ENCODE data around the gene CD1C. TPM values are rescaled to one million over a fixed set of nuclear protein-coding genes. Genes with fewer than 3 reads are reported as not detected.
"Not testable (repeated sequence)": the region's sequence is repeated elsewhere in the genome, so short reads cannot be mapped to it uniquely, and the experiment has no call there.

The CD1C gene
- polyA plus RNA-seq, 3 donors: 43.4 to 55.4 (median 45.8) TPM

DNA sequence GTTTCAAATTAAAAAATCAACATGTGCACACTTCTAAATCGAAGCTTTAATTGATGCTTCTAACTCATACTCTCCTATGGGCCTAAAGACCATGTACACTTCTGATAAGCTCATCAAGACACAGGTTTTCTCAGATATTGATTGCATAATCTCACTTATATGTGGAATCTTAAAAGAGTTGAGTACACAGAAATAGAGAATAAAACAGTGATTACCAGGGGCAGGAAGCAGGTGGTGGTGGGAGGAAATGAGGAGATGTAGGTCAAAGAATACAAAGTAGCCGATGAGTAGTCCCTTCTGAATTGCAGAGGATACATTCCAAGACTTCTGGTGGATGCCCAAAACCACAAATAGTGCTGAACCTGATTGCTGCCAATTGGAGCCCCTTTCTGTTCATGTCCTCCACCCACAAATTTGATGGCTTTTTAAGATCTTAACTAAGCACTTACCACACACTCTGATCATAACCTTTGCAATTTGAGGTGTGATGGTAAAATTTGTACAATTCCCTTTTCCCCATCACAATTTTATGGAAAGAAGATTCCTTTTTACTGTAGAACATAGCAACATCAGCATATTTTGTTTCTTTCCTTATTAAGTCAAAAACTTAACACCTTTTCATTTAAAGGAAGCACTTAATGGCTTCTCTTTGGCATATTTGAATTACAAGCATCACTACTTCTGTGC lies 44.9 kb downstream of the CD1C start:
- DNase-seq: no peak
- TF ChIP-seq, protein P1, sequence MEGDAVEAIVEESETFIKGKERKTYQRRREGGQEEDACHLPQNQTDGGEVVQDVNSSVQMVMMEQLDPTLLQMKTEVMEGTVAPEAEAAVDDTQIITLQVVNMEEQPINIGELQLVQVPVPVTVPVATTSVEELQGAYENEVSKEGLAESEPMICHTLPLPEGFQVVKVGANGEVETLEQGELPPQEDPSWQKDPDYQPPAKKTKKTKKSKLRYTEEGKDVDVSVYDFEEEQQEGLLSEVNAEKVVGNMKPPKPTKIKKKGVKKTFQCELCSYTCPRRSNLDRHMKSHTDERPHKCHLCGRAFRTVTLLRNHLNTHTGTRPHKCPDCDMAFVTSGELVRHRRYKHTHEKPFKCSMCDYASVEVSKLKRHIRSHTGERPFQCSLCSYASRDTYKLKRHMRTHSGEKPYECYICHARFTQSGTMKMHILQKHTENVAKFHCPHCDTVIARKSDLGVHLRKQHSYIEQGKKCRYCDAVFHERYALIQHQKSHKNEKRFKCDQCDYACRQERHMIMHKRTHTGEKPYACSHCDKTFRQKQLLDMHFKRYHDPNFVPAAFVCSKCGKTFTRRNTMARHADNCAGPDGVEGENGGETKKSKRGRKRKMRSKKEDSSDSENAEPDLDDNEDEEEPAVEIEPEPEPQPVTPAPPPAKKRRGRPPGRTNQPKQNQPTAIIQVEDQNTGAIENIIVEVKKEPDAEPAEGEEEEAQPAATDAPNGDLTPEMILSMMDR (IDR thresholded peaks at IDR 0.05): no peak
- Histone ChIP-seq H3K27me3 (ENCODE audit: control insufficient read depth in 2 of 2, insufficient read depth in 2 of 2, low read length in 2 of 2) (no peaks in the 10 kb centered on the region), H3K4me2 (replicated peaks; ENCODE audit: extremely low read depth, low read length, poor library complexity, severe bottlenecking) (no peak overlapping the region), H3K4me3 (replicated peaks in 1 of 3; ENCODE audit: low read depth in 2 of 3, low read length in 3 of 3) (no peak overlapping the region), H4K20me1 (ENCODE audit: insufficient read depth, low read length) (no peaks in the 10 kb centered on the region), H3K79me2 (ENCODE audit: insufficient read depth, low read length) (no peaks in the 10 kb centered on the region), H3K4me1 (ENCODE audit: control insufficient read depth in 1 of 2, insufficient read depth in 2 of 2, low read length in 2 of 2) (peaks cover 29 to 36% of the 10 kb centered on the region in 2 donors), H3K9ac (ENCODE audit: insufficient read depth, low read length, poor library complexity, severe bottlenecking) (no peak overlapping the region), H3K36me3 (replicated peaks in 1 of 2; ENCODE audit: control insufficient read depth in 1 of 2, insufficient read depth in 2 of 2, low read length in 2 of 2) (no peaks in the 10 kb centered on the region), H3K9me3 (replicated peaks in 1 of 2; ENCODE audit: control insufficient read depth in 1 of 2, insufficient read depth in 1 of 2, low read length in 2 of 2) (no peaks in the 10 kb centered on the region), H2AFZ (ENCODE audit: insufficient read depth, low read depth, low read length, poor library complexity, severe bottlenecking) (no peak overlapping the region), H3K27ac (ENCODE audit: low read depth in 1 of 2, low read length in 2 of 2) (no peak overlapping the region)
- no peaks in the 10 kb centered on the region for H3K36me3 Mint-ChIP-seq
- intact Hi-C loops (cut with micrococcal nuclease): loop anchor here in 1 of 2 donors (5.0 kb wide), 2 partner anchors 42 to 87 kb away; no protein-coding TSS in a partner anchor
- WGBS (ENCODE audit: insufficient coverage): 20% methylated on average over 1 of the region's 2 CpGs
- peaks cover 15% of the 10 kb centered on the region for H3K4me1 Mint-ChIP-seq
- peaks cover 0 to 7% (median 0%) of the 10 kb centered on the region in 7 donors for H3K9me3 Mint-ChIP-seq
- no peak overlapping the region for H3K4me3 Mint-ChIP-seq
- peaks cover 1 to 5% (median 3%) of the 10 kb centered on the region in 3 donors for H3K27me3 Mint-ChIP-seq (ENCODE audit: low read depth in 3 of 3)
- no peak overlapping the region for H3K27ac Mint-ChIP-seq

DNA sequence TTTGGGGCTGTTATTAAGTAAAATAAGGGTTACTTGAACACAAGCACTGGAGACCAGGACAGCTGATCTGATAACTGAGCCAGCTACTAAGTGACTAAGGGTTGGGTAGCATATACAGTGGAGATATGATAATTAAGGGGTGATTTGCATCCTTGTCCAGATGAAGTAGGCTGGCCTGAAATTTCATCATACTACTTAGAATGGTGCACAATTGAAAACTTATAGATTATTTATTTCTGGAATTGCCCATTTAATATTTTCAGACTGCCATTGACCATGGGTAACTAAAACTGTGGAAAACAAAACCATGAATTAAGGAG lies 45.5 kb downstream of the CD1C start:
- H3K4me1 ChIP-seq (ENCODE audit: control insufficient read depth in 1 of 2, insufficient read depth in 2 of 2, low read length in 2 of 2): peaks cover 26 to 31% of the 10 kb centered on the region in 2 donors
- intact Hi-C loops (cut with micrococcal nuclease): no loop called here
- H4K20me1 ChIP-seq (ENCODE audit: insufficient read depth, low read length): no peaks in the 10 kb centered on the region
- TF ChIP-seq, protein P1 (IDR thresholded peaks at IDR 0.05): no peak
- DNase-seq: no peak
- no peaks in the 10 kb centered on the region for H3K36me3 Mint-ChIP-seq
- no peak overlapping the region for H3K4me2 ChIP-seq (replicated peaks; ENCODE audit: extremely low read depth, low read length, poor library complexity, severe bottlenecking)
- H3K27me3 Mint-ChIP-seq (ENCODE audit: low read depth in 3 of 3): peaks cover 1 to 5% (median 3%) of the 10 kb centered on the region in 3 donors
- peaks cover 16% of the 10 kb centered on the region for H3K4me1 Mint-ChIP-seq
- H3K27ac Mint-ChIP-seq: no peak overlapping the region
- peaks cover 0 to 7% (median 0%) of the 10 kb centered on the region in 7 donors for H3K9me3 Mint-ChIP-seq
- no peaks in the 10 kb centered on the region for H3K36me3 ChIP-seq (replicated peaks in 1 of 2; ENCODE audit: control insufficient read depth in 1 of 2, insufficient read depth in 2 of 2, low read length in 2 of 2)
- no peak overlapping the region for H2AFZ ChIP-seq (ENCODE audit: insufficient read depth, low read depth, low read length, poor library complexity, severe bottlenecking)
- H3K4me3 Mint-ChIP-seq: no peak overlapping the region
- H3K79me2 ChIP-seq (ENCODE audit: insufficient read depth, low read length): no peaks in the 10 kb centered on the region
- H3K27ac ChIP-seq (ENCODE audit: low read depth in 1 of 2, low read length in 2 of 2): no peak overlapping the region
- no peak overlapping the region for H3K4me3 ChIP-seq (replicated peaks in 1 of 3; ENCODE audit: low read depth in 2 of 3, low read length in 3 of 3)
- H3K27me3 ChIP-seq (ENCODE audit: control insufficient read depth in 2 of 2, insufficient read depth in 2 of 2, low read length in 2 of 2): no peaks in the 10 kb centered on the region
- no peaks in the 10 kb centered on the region for H3K9me3 ChIP-seq (replicated peaks in 1 of 2; ENCODE audit: control insufficient read depth in 1 of 2, insufficient read depth in 1 of 2, low read length in 2 of 2)
- H3K9ac ChIP-seq (ENCODE audit: insufficient read depth, low read length, poor library complexity, severe bottlenecking): no peak overlapping the region

DNA sequence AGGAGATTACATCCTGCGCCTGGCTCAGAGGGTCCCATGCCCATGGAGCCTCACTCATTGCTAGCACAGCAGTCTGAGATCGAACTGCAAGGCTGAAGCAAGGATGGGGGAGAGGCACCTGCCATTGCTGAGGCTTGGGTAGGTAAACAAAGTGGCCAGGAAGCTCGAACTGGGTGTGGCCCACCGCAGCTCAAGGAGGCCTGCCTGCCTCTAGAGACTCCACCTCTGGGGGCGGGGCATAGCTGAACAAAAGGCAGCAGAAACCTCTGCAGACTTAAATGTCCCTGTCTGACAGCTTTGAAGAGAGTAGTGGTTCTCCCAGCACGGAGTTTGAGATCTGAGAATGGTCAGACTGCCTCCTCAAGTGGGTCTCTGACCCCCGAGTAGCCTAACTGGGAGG lies 46.7 kb downstream of the CD1C start:
- H3K4me3 ChIP-seq (replicated peaks in 1 of 3; ENCODE audit: low read depth in 2 of 3, low read length in 3 of 3); H3K27me3 Mint-ChIP-seq (ENCODE audit: low read depth in 3 of 3); H3K27ac Mint-ChIP-seq; H3K4me2 ChIP-seq (replicated peaks; ENCODE audit: extremely low read depth, low read length, poor library complexity, severe bottlenecking); H2AFZ ChIP-seq (ENCODE audit: insufficient read depth, low read depth, low read length, poor library complexity, severe bottlenecking); H3K27me3 ChIP-seq (ENCODE audit: control insufficient read depth in 2 of 2, insufficient read depth in 2 of 2, low read length in 2 of 2); H3K79me2 ChIP-seq (ENCODE audit: insufficient read depth, low read length); H3K27ac ChIP-seq (ENCODE audit: low read depth in 1 of 2, low read length in 2 of 2); H3K36me3 ChIP-seq (replicated peaks in 1 of 2; ENCODE audit: control insufficient read depth in 1 of 2, insufficient read depth in 2 of 2, low read length in 2 of 2); H3K9me3 ChIP-seq (replicated peaks in 1 of 2; ENCODE audit: control insufficient read depth in 1 of 2, insufficient read depth in 1 of 2, low read length in 2 of 2); intact Hi-C loops (cut with micrococcal nuclease); DNase-seq; H3K36me3 Mint-ChIP-seq; H3K9ac ChIP-seq (ENCODE audit: insufficient read depth, low read length, poor library complexity, severe bottlenecking); H3K4me3 Mint-ChIP-seq; H4K20me1 ChIP-seq (ENCODE audit: insufficient read depth, low read length): not testable (repeated sequence)
- Mint-ChIP-seq H3K9me3 (peaks cover 0 to 11% (median 4%) of the 10 kb centered on the region in 7 donors), H3K4me1 (peaks cover 18% of the 10 kb centered on the region)
- H3K4me1 ChIP-seq (ENCODE audit: control insufficient read depth in 1 of 2, insufficient read depth in 2 of 2, low read length in 2 of 2): peaks cover 16 to 19% of the 10 kb centered on the region in 2 donors
- WGBS (ENCODE audit: insufficient coverage): 80% methylated on average over 3 of the region's 7 CpGs

Data from CD14-positive monocyte (primary cell).